ENCODE results near the gene DVL2.

The DVL2 gene

GRCh38 chr17:7176107-7176840, 58.0 kb downstream of the DVL2 start:
- in situ Hi-C loops (cut with MboI; ENCODE audit: low sequenced_read_pairs): no loop called here
